ENCODE measurements around the gene TRAPPC5. TPM values are rescaled to one million over a fixed set of nuclear protein-coding genes. Genes with fewer than 3 reads are reported as not detected.

TRAPPC5 gene
- total RNA-seq, 1 experiment from 2014 or later = 101 TPM

DNA sequence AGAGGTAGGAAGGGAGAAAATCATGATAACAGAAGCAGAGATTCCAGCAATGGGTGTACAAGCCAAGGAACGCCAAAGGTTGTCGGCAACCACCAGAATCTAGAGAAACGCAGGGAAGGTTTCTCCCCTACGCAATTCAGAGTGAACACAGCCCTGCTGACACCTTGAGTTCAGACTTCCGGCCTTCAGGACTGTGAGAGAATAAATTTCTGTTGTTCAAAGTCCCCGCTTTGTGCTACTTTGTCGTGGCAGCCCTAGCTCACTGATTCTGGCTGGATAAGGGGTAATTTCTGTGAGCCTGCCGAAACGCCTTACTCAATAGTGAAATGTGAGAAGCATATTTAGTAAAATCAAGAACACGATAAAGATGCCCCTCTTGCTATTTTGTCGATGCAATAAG, 56.6 kb downstream of the TRAPPC5 start:
- Histone ChIP-seq H2AFZ (ENCODE audit: low read depth, low read length, poor library complexity, severe bottlenecking) (no peak overlapping the region), H3K9me3 (ENCODE audit: control insufficient read depth in 1 of 2, insufficient read depth in 1 of 2, low read depth in 1 of 2, low read length in 2 of 2) (no peaks in the 10 kb centered on the region), H3K9ac (ENCODE audit: low read length) (no peak overlapping the region), H3K36me3 (ENCODE audit: control insufficient read depth in 1 of 2, insufficient read depth in 2 of 2, low read length in 2 of 2) (no peaks in the 10 kb centered on the region), H3K27me3 (ENCODE audit: insufficient read depth, low read length) (peaks cover 32% of the 10 kb centered on the region), H3K27ac (ENCODE audit: low read depth, low read length) (no peak overlapping the region), H4K20me1 (ENCODE audit: insufficient read depth) (no peaks in the 10 kb centered on the region), H3K79me2 (ENCODE audit: insufficient read depth, low read length) (no peaks in the 10 kb centered on the region), H3K4me3 (replicated peaks in 1 of 2; ENCODE audit: low read depth in 1 of 2, low read length in 2 of 2) (no peak overlapping the region), H3K9me2 (ENCODE audit: insufficient read depth) (no peaks in the 10 kb centered on the region), H3K4me2 (ENCODE audit: low read length) (no peak overlapping the region), H3K4me1 (ENCODE audit: control insufficient read depth in 1 of 2, insufficient read depth in 2 of 2, low read length in 2 of 2) (no peaks in the 10 kb centered on the region)
- RAD21 ChIA-PET (ENCODE audit: low non-redundant PET in 1 of 2, low total read pairs in 2 of 2, uncharacterized antibody in 2 of 2, unreplicated experiment in 2 of 2) = no interaction called here
- POLR2A ChIA-PET = no interaction called here
- CTCF ChIA-PET = no interaction called here
- no TSS peak for BruUV-seq (replicated peaks)
- intact Hi-C loops (cut with micrococcal nuclease) = no loop called here
- TF ChIP-seq SP1 (IDR thresholded peaks at IDR 0.05; ENCODE audit: low read depth) (no peak), JUND (IDR thresholded peaks at IDR 0.05) (no peak), CBX3 (IDR thresholded peaks at IDR 0.05; ENCODE audit: low read depth) (no peak), EZH2phosphoT487 (IDR thresholded peaks at IDR 0.05; ENCODE audit: borderline replicate concordance) (no peak)
- TF ChIP-seq, protein P1, sequence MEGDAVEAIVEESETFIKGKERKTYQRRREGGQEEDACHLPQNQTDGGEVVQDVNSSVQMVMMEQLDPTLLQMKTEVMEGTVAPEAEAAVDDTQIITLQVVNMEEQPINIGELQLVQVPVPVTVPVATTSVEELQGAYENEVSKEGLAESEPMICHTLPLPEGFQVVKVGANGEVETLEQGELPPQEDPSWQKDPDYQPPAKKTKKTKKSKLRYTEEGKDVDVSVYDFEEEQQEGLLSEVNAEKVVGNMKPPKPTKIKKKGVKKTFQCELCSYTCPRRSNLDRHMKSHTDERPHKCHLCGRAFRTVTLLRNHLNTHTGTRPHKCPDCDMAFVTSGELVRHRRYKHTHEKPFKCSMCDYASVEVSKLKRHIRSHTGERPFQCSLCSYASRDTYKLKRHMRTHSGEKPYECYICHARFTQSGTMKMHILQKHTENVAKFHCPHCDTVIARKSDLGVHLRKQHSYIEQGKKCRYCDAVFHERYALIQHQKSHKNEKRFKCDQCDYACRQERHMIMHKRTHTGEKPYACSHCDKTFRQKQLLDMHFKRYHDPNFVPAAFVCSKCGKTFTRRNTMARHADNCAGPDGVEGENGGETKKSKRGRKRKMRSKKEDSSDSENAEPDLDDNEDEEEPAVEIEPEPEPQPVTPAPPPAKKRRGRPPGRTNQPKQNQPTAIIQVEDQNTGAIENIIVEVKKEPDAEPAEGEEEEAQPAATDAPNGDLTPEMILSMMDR (IDR thresholded peaks at IDR 0.05 in 2 of 3, conservative IDR thresholded peaks at IDR 0.05 in 1 of 3; ENCODE audit: borderline replicate concordance in 1 of 3, insufficient read depth in 1 of 3, low read depth in 2 of 3, low read length in 2 of 3) = no peak
- ATAC-seq (no peak), DNase-seq (ENCODE audit: low read depth, low spot score) (no peak)

Other genes starting within 250 kb of the TRAPPC5 start
- 6.4 TPM for gene PEX11G, start 191.8 kb upstream of the TRAPPC5 start, total RNA-seq (2021; ENCODE audit: unreplicated experiment)
- 20.7 TPM for gene ZNF358, start 164.7 kb upstream of the TRAPPC5 start, total RNA-seq (2021; ENCODE audit: unreplicated experiment)
- gene MCOLN1, start 158.2 kb upstream of the TRAPPC5 start, total RNA-seq (2021; ENCODE audit: unreplicated experiment) = 19.1 TPM
- 159 TPM for gene PNPLA6, start 145.1 kb upstream of the TRAPPC5 start, total RNA-seq (2021; ENCODE audit: unreplicated experiment)
- gene CAMSAP3, start 85.0 kb upstream of the TRAPPC5 start, total RNA-seq (2021; ENCODE audit: unreplicated experiment) = 24.0 TPM
- 103 TPM for gene XAB2, start 51.3 kb upstream of the TRAPPC5 start, total RNA-seq (2021; ENCODE audit: unreplicated experiment)
- gene PET100, start 51.0 kb upstream of the TRAPPC5 start, total RNA-seq (2021; ENCODE audit: unreplicated experiment) = 126 TPM
- 0.32 TPM for gene PCP2, start 47.1 kb upstream of the TRAPPC5 start, total RNA-seq (2021; ENCODE audit: unreplicated experiment)
- gene STXBP2, start 43.7 kb upstream of the TRAPPC5 start, total RNA-seq (2021; ENCODE audit: unreplicated experiment) = 141 TPM
- not detected for gene RETN, start 11.8 kb upstream of the TRAPPC5 start, total RNA-seq (2021; ENCODE audit: unreplicated experiment)
- not detected for gene MCEMP1, start 3.7 kb upstream of the TRAPPC5 start, total RNA-seq (2021; ENCODE audit: unreplicated experiment)
- gene FCER2, start 21.3 kb downstream of the TRAPPC5 start, total RNA-seq (2021; ENCODE audit: unreplicated experiment) = 0.20 TPM
- gene CLEC4G, start 51.3 kb downstream of the TRAPPC5 start, total RNA-seq (2021; ENCODE audit: unreplicated experiment) = not detected
- not detected for gene CD209, start 66.7 kb downstream of the TRAPPC5 start, total RNA-seq (2021; ENCODE audit: unreplicated experiment)
- not detected for gene CLEC4M, start 82.4 kb downstream of the TRAPPC5 start, total RNA-seq (2021; ENCODE audit: unreplicated experiment)
- gene EVI5L, start 149.4 kb downstream of the TRAPPC5 start, total RNA-seq (2021; ENCODE audit: unreplicated experiment) = 15.0 TPM
- 7.5 TPM for gene PRR36, start 193.6 kb downstream of the TRAPPC5 start, total RNA-seq (2021; ENCODE audit: unreplicated experiment)
- gene LRRC8E, start 207.7 kb downstream of the TRAPPC5 start, total RNA-seq (2021; ENCODE audit: unreplicated experiment) = 18.1 TPM
- 59.1 TPM for gene MAP2K7, start 223.0 kb downstream of the TRAPPC5 start, total RNA-seq (2021; ENCODE audit: unreplicated experiment)
- 30.9 TPM for gene TGFBR3L, start 234.0 kb downstream of the TRAPPC5 start, total RNA-seq (2021; ENCODE audit: unreplicated experiment)
- gene SNAPC2, start 239.5 kb downstream of the TRAPPC5 start, total RNA-seq (2021; ENCODE audit: unreplicated experiment) = 42.9 TPM
- gene CTXN1, start 245.3 kb downstream of the TRAPPC5 start, total RNA-seq (2021; ENCODE audit: unreplicated experiment) = 56.0 TPM